Ureter (tissue), 1 donor: ENCODE data around the gene TBC1D2B. TPM values are rescaled to one million over a fixed set of nuclear protein-coding genes. Genes with fewer than 3 reads are reported as not detected.

Source experiments
- DNase-seq: peaks from one replicate; pipeline ENCODE4 v3.0.0-alpha.2; 2020; ENCODE audit warnings: low spot score
- total RNA-seq: library from RNA; stranded (reverse); gene quantifications from one replicate; pipeline ENCODE4 v1.2.4, GENCODE V29; 2023
- donor health status: DM: yes; HTN: yes; CAD: no.

The TBC1D2B gene
- total RNA-seq, 1 donor from 2014 or later, result 103 TPM

DNA sequence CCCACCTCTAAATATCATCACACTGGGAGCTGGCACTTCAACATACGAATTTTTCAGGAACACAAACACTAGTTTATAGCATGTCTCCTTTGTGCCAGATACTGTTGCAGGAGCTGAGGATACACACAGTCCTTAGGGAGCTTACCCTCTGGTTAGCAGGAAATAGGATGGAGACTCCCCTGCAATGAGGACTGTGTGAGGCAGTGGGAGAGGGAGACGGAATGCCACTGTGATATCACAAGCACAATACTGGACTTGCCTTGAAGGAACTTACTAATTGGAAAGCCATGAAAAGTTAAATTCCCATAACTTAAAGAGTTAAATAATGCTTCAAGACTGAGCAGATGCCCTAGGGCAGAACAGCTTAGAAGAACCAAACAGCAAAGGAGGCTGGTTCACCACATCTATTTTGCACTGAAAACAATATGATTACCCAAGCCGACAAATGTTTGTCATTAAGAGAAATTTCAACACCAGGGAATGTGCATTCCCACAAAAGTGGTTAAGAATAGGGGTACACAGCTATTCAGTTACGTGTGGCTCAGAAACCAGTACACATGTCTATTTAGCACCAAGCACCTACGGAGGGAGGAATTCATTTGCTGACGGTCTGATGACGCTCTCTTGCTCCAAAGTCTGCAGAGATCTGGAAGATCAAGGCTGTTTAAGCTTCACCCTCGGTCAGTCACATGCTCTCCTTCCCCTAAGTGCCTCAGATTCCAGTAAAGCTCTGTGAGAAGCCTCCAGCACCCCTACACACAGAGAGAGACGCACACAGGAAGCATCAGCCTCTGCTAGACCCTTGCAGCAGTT is 5.2 kb downstream of the TBC1D2B start:
- no peak for DNase-seq

DNA sequence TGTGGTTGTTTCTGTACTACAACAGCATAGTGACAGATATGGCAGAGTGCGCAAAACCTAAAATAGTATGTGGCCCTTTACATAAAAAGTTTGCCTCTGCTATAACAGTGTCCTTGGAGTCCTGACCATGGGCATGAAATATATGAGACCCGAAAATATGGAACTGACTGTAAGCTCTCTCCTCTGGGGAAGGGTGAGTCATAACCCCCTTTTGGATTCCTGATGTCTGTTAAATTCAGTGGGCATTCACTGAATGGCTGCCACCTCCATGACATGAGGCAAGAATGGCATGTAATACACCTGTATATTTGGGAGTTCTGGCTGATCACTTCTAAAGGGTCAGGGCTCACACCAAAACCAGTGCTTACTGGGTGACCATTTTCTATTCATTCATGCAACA is 6.1 kb downstream of the TBC1D2B start:
- no peak for DNase-seq

DNA sequence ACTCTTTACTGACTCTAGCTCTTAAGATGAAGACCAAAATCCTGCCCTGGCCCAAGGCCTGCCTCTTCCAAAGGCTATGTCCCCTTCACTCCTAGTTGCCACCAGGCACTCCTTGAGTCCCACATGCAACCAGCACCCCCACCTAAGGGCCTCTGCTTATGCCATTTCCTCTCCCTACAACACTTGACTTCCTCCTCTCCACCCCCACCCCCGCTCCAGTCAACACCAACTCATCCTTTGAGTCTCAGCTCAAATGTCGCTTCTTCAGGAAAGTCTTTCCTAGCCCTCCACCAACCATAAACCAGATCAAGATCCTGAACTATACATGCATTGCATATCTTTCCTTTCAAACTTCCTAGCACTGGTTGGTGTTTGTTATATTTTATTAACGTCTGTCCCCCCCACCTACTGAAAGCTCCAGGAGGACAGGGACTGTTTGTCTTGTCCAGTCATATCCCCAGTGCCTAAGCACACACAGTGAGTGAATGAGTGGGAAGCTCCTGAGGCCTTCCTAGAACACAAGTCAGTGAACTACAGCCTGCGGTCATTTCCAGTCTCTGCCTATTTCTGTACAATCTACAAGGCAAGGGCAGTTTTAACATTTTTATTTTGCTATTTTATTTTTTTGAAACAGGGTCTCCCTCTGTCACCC is 7.3 kb downstream of the TBC1D2B start:
- DNase-seq, result no peak

GRCh38 chr15:78069462-78070029 is 8.0 kb downstream of the TBC1D2B start:
- no peak for DNase-seq

GRCh38 chr15:78069052-78069414 is 8.5 kb downstream of the TBC1D2B start:
- no peak for DNase-seq

DNA sequence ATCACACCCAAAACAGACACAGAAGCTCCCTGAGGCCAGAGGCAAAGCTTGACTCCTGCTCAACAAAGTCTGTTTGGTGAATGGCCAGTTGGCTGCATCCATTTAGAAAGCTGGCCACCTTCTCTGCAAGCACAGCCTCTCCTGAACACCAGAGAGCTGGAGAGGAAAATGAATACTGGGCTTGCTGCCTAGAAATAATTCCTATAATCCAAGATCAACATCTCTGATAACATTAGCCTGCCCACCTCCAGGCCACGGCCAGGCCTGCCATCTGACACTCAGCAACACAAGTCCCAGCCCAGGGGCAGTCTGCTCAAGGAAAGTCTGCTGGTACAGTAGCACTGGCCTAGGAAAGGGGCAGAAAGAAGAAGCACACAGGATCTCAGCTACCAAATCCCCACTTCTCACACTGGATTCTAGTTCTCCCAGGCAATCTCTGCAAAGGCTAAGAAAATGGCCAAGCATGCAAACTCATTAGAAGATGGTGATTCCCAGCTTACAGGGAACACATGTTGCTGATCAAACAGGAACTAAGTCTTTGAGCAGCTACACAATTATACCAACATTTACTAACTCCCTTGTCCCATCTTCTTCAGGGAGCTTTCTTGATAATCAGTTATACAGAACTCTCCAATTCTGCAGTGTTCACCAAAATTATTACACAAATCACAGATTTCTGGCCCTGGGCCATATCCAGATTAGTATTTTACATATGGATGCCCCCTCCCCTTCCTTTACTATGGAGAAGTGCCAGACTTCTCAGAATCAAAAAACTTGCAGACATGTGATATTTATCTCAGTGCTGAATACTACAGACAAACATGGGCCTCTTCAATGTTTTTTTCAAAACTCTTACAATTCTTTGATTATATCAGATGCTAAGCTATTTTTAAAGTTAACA is 9.9 kb downstream of the TBC1D2B start:
- DNase-seq, result no peak

DNA sequence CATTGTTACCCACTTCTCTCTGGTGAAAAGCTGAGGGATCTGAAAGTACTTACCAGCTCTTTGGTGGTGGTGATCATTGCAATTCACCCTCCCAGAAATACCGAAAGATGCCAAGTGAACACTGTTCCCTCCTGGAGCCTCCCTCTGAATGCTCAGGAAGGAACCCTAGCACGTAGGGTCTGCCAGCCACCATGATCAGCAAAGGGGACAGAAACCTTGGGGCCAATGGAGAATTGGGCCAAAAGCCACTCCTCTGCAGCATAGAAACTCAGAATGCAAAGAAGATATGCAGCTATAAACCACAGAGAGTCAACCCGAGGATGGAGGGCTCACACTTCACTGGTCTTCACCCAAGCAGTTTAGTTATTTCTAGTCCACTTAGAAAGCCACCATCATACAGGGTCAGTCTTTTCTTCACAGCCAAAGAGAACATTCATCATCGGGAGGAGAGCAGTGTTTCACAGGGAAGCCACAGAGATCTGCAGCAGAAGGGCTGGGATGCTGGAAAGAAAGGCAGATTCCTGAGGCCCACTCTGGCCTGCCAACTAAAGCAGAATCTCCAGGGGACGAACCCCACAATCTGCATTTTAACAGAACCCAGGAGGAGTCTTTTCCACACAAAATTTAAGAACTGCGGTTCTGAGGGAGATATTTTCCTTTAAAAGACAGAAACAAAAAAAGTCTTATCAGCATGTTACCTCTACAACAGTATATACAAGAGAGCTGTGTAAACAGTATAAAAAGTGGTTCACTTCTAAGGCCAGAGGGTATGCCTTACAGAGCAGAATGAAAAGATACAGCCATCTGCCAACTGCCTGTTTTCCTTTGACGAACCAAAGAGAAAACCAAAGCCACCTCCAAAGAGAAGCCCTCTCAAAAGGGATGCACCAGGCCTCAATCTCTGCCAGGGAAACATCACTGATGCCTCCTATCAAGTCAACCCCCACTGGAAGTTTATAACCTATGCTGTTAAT is 11.3 kb downstream of the TBC1D2B start:
- no peak for DNase-seq

- DNase-seq, result peak; percentile 75
These were observed 12.1 kb downstream of the TBC1D2B start for GRCh38 chr15:78065284-78065872.

- DNase-seq, result no peak
These were observed 13.0 kb downstream of the TBC1D2B start for GRCh38 chr15:78064544-78064943.

DNA sequence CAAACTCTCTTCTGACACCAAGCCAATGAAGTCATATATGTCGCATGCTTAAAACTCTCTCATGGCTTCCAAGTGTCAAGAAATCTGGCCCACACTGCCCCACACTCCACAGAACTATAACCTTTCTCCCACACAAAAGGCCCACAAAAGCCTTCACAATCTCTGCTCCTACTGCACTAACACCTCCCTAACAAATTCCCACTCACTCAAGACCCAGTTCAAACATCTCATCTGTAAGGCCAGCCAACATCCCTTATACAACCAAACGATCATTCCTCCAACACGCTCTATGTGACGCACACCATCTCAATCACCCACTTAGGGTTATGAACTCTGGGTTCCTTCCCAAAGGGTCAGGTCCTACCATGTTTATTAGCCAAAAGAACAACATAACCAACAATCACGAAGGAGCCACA is 13.5 kb downstream of the TBC1D2B start:
- DNase-seq, result no peak

DNA sequence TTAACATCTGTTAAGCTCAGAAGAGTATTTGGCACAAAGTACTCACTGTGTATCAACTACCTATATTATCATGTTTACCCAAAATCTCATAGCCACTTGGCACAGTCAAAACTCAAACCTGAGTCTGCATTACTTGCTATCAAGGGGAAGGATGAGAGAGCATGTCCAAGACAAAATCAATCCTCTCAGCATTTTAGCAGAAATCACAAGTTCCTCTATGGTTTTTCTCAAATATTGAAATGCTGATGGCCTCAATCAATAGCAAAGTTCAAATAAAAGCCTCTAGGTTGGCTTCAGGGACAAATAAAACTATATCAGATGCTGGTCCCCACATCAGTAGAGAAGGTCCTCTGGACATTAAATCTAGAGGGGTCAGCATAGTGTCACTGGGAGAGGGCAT is 14.3 kb downstream of the TBC1D2B start:
- no peak for DNase-seq

GRCh38 chr15:78061963-78062427 is 15.5 kb downstream of the TBC1D2B start:
- DNase-seq, result no peak

DNA sequence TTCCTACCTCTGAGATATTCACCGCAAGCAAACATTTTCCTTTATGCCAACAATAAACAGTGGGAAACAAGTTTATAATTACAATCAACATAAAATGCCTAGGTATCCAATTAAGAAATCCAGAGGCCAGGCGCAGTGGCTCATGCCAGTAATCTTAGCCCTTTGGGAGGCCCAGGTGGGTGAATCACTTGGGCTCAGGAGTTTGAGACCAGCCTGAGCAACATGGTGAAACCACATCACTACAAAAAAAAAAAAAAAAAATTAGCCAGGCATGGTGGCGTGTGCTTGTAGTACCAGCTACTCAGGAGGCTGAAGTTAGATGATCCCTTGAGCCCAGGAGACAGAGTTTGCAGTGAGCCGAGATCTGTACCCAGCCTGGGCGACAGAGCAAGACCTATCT is 17.3 kb downstream of the TBC1D2B start:
- DNase-seq, result no peak

DNA sequence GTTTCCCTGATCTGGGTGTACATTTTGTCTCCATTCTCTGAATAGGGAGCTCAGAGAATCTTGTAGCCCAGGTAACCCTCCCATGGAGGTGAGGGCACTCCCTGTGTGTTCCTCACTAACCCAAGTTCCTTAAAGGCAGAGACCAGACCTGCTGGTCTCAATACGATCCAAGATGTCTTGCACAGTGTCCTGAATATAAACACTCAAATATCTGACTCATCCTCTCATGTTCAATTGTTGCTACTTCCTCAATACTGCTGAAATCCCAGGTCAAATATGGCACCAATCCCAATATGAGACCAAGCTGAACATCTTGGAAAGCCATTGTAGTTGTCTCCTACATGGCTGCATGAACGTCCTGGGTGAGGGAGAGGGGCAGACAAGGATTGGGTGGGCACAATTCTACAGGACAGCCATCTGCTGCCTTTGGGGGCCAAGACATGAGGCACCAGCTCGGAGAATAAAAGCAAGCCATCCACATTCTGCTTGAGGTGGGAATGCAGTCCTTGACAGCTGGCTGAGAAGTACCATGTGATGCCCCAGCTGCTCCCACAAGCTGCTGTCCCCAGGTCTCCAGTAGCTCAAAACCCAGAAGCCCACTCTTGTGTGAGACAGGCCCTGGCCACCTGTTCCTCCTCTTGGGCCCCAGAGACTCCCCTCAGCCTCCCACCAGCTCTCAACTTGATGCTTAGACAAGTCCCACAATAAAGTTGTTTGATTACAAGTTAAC is 18.2 kb downstream of the TBC1D2B start:
- no peak for DNase-seq

GRCh38 chr15:78058401-78058935 is 19.0 kb downstream of the TBC1D2B start:
- no peak for DNase-seq

- no peak for DNase-seq
These were observed 19.7 kb downstream of the TBC1D2B start for GRCh38 chr15:78057803-78058202.

DNA sequence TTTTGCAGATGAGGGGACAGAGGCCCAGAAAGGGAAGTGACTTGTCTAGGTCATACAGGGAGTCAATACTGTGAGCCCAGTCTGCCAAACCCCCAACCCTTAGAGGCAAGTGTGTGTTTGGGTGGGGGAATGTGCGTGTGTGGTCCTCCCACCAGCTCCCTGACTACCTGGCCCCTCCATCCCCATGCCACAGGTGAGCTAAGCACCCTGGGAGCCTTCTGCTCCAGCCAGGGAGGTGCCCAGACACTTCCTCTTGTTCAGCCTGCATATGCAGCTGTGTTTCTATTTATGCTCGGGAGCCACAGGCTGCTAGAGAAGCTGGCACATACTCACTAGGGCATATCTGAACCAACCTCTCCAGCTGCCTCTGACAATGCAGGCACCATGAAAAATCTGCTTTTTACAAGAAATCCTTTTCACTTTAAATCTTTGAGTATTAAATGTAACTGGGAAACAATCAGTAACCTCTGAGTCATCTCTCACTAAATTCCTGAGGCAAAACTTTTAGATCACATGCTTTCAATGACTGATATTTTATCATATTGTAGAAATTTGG is 20.7 kb downstream of the TBC1D2B start:
- DNase-seq, result no peak

DNA sequence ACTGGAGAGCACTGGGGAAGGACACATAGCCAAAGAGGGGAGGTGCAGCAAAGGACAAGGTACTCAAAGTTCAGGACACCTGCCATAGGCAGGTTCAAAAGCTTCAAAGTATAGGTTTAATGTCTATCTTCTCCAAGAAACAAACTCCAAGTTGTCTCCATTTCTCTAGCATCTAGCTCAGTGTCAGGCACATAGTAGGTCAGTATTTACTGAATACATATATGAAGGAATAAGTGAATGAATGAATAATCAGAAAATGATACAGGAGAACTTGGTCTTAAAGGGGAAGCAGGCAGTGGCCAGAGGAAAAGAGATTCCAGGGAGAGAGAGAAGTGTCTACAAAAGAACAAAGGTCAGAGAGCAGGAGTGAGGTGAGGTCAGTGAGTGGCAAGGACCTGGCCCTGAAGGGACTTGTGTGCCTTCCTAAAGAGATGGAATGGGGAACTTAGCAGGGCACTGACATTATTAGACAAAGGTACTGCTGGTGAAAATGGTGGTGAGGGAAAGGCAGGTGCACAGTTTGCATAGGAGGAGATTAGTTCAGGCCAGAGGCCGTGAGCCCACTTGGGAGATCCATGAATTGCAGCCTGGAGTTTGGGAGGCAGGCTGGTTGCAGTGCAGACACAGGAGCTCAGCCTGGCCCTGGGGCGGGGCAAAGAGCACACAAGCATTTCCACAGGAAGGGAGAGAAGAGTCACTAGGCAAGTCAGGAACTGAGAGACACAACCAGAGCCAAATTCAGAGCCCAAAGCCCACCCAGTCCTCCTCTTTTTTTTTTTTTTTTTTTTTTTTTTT is 21.4 kb downstream of the TBC1D2B start:
- DNase-seq, result no peak
